GM19043 (cell line): Measurements from ENCODE around the gene NR4A3.

ENCODE experiments used
- ATAC-seq: cut with Tn5 transposase; IDR thresholded peaks from one replicate; pipeline ENCODE4 v1.9.1; 2021; ENCODE audit warnings: low read depth; ENCODE audit not compliant: unreplicated experiment

Gene NR4A3

DNA sequence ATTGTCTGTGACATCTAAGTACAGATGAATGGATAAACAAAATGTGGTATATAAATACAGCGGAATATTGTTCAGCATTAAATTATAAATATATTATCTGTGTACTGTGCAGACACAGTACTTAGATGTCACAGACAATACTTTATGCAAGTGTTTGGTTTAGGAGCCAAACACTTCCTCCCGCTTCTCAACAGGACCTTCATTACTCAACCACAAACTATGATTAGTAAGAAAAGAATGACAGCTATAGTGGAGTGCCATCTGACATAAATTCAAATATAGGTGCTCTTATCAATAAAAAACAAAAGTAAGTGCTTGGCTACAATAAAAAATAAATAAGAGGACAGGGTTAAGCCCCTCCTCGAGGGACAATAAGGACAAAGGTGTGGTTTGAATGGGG is 45.9 kb downstream of the NR4A3 start:
- peak; percentile 12 for ATAC-seq

DNA sequence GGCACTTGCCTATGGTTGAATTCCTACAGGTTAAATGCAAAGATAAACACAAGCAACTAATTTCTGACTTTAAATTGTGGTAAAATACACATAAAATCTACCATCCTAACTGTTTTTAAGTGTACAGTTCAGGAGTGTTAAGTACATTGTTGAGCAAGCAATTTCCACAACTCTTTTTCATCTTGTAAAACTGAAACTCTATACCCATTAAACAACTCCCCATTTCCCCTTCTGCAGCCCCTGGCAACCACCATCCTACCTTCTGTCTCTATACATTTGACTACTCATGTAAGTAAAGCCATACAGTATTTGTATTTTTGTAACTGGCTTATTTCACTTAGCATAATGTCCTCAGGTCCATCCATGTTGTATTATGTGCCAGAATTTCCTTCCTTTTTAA is 46.3 kb downstream of the NR4A3 start:
- peak; percentile 55 for ATAC-seq

DNA sequence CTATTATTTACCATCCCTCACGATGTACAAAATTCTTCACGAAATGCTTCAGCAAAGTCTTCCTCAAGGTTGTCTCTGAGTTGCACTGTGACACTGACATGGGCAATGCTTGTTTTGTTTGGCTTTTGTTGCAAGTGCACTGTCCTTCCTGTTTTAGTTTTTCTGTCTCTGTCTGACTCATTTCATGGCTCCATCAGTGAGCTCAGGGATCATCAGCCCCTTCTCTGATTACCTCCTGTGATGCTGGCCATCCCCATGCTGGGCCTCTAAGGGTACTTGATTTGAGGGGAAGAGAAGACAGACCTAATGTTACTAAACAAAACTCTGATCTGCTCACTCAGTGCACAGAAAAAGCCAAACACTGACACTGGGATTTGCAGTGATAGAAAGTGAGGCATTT is 47.2 kb downstream of the NR4A3 start:
- ATAC-seq: peak; percentile 78

DNA sequence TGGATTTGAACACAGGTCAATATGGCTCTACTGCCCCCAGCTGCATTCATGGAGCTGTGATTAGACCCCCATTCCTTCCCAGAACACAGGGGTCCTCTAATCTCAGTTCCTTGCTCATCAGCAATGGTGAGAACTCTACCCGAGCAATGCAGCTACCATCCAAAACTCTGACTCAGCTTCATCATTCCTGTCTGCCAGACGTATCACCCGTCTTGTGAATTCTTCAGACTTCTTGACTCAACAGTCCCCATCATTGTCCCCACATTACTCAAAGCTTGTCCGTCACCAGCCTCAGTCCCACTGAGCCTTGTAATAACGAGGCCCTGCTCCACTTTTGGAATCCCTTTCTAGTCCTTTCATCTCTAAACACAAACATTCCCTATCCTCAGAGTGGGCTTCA is 48.4 kb downstream of the NR4A3 start:
- no peak for ATAC-seq

DNA sequence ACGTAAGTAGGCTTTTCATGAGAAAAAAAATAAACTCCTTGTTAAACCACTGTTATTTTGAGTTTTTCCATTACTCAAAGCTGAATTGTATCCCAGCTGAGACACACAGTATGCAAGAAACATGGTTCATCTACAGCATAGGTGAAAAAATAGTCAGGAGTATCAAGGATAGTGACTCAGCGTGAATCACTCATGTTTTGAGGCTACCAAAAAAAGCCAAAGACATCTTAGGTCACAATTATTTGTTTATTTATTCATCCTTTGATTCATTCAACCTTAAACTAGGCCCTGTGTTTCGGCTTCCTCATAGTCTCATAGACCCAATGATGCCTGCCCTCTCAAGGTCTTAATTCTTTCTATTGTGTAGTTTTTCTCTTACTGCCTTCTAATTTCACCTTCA is 51.8 kb downstream of the NR4A3 start:
- no peak for ATAC-seq

DNA sequence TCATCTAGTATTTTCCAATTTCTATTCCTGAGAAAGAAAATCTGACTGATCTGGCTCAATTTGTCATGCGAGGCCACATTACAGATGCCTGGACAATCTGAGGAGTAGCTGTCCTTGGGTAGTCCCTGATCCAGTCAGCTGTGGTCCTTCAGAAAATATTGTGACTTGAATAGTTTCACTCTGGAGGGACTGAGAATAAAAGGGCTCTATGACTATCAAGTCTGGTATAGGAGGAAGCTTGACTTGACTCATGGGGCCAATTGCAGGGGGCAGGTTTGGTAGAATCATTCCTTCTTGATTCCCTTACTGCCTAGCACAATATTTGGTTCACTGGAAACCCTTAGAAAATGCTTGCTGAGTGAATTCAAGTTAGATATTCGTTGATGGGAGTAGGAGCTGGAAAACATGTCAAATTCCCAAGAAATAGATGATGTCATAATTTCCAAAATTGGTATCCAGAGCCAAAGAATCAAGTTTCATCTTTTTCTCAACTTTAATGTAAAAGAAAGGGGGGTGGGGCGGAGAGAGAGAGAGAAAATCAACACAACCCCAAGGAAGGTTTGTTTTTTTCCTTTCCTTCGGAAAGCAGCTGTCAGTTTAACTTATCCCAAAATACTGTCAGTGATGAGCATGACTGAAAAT is 52.4 kb downstream of the NR4A3 start:
- ATAC-seq: no peak

DNA sequence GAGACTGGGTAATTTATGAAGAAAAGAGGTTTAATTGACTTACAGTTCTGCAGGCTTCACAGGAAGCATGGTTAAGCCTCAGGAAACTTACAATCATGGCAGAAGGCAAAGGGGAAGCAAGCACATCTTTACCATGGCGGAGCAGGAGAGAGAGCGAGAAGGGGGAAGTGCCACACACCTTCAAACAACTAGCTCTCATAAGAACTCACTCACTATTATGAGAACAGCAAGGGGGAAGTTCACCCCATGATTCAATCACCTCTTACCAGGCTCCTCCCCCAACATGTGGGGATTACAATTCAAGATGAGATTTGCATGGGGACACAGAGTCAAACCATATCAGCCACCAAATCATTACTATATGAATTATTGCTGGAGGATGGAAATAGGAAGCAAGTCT is 54.5 kb downstream of the NR4A3 start:
- ATAC-seq: no peak

DNA sequence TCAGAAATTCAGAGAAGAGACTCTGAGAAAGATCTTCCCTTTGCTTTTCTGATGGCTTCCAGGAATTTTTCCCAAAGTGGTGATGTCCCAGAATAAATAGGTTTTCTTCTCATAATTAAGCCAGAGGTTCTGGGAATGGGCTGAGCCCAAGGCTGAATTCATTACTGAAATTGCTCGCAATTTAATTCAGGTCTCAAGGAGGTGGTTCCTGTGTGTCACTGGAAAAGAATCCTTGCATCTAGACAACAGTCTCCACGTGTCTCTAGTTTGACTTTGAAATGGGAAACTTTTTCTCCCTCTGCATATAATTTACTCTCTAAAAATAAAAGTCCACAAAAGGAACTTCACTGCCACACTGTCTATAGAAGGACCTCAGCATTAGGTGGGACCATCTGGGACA is 57.0 kb downstream of the NR4A3 start:
- ATAC-seq: no peak

DNA sequence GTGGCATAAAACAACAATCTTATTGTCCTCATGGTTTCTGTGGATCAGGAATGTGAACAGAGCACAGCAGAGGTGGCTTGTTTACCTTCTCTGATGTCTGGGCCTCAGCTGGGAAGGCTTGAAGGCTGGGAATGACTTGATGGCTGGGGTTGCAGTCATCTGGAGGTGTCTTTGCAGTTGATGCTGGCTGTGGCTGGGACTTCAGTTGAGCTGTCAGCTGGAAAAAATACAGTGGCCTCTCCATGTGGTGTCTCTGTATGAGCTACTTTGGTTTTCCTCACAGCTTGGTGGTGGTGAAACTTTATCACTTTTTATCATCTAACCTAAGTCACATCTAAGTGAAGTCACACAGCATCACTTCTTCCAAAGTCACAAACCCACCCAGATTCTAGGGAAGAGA is 60.1 kb downstream of the NR4A3 start:
- no peak for ATAC-seq

DNA sequence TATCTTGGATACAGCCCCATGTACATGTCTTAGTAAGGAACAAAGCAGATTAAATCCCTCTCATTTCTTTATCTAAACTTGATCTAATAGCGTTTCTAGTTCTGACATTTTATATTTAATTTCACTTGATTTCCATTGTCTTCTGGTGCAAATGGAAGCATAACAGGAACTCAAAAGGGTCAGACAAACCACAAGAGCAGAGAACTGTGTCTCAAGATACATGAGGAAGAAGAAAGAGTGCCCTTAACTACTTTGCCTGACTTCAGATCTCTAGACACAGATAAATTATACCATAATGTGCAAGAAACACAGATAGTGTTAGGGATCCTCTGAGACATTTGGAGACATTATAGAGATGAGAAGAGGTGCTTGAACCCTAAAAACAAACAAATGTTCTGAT is 64.1 kb downstream of the NR4A3 start:
- no peak for ATAC-seq

DNA sequence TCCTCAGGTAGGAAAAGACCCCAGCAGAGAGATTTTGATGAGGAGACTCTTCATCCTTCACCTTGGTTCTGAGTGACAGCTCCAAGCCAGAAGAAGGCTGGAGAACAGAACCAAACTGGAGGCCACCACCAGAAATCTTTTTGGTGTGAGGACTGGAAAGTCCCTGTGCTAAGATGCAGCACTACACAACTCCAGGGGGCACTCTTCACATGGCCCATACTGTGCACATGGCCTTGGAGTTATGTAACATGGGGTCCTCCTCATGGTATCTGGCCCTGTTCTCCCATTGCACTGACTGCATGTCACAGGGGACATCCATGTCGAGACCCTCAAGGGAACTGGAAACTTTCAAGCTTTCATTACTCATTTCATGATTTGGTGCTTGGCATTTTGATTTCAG is 67.4 kb downstream of the NR4A3 start:
- ATAC-seq: no peak

DNA sequence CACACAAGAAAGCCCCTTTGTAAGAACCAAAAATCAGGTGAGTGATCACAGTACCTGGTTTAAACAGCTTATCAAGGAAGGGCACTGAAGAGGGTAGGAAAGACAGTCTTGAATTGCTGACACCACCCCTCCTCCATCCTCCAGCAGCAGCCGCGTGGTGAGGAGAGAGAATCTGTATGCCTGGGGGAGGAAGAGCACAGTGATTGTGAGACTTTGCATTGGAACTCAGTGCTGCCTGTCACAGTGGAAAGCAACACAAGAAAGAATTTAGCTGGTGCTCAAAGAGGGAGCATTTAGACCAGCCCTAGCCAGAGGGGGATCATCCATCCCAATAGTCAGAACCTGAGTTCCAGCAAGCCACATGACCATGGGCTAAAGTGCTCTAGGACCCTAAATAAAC is 73.1 kb downstream of the NR4A3 start:
- no peak for ATAC-seq

DNA sequence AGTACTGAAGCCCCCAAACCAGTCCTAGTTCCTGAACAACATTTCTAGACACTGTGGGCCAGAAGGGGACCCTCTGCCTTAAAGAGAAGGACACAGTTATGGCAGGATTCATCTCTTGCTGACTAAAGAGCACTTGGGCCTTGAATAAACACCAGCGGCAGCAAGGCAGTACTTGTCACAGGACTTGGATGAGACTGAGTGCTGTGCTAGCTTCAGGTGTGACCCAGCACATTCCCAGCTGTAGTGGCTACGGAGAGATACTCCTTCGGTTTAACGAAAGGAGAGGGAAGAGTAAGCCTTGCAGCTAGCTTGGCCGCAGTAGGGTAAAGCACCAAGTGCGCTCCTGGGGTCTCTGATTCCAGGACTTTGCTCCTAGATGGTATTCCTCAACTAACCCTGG is 73.8 kb downstream of the NR4A3 start:
- no peak for ATAC-seq

DNA sequence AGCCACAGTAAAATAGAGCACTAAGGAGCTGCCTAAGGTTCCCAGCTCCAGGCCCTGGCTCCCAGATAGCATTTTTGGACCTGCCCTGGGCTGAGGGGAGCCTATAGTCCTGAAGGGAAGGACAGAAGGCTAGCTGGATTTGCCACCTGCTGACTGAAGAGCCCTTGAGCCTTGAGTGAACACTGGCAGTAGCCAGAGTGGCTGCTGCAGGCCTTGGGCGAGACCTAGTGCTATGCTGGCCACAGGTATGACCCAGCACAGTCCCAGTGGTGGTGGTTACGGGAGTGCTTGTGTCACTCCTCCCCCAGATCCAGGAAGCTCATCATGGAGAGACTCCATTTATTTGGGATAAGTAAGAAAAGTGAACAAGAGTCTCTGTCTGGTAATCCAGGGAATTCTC is 74.4 kb downstream of the NR4A3 start:
- ATAC-seq: no peak

DNA sequence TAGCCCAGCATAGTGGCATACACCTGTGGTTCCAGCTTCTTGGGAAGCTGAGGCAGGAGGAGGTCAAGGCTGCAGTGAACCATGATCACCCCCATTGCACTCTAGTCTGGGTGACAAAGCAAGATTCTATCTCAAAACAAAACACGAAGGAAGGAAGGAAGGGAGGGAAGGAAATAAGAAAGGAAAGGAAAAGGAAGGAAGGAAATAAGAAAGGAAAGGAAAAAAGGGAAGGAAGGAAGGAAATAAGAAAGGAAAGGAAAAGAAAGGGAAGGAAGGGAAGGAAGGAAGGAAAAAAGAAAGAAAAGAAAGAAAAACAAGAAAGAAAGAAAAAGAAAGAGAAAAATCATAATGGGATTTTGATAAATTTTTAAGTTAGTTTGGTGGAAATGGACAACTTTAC is 81.7 kb downstream of the NR4A3 start:
- no peak for ATAC-seq

DNA sequence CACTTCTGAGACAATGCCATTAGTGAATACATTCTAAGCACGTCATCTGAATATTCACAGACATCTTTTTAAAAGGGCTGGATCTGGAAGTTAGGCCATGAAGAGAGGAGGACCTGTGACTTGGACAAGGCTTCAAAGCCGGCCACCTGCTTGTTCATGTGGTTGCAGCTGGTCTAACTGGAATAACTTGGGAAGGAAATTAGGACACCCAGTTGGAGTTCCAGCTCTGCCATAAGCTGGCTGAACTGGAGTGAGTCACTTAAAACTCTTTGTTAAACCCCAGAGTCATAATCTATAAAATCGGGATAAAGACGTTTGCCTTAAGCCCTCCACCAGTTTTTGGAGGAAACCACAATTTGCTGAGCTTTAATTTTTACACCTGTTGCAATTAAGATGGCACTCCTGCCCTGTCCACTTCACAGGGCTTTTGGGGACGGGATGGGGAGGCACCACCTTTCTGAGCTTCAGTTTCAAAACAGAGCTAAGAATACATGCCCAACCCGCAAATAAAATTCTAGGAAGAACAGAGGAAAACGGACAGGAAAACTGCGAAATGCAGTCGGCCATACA is 84.2 kb downstream of the NR4A3 start:
- no peak for ATAC-seq

DNA sequence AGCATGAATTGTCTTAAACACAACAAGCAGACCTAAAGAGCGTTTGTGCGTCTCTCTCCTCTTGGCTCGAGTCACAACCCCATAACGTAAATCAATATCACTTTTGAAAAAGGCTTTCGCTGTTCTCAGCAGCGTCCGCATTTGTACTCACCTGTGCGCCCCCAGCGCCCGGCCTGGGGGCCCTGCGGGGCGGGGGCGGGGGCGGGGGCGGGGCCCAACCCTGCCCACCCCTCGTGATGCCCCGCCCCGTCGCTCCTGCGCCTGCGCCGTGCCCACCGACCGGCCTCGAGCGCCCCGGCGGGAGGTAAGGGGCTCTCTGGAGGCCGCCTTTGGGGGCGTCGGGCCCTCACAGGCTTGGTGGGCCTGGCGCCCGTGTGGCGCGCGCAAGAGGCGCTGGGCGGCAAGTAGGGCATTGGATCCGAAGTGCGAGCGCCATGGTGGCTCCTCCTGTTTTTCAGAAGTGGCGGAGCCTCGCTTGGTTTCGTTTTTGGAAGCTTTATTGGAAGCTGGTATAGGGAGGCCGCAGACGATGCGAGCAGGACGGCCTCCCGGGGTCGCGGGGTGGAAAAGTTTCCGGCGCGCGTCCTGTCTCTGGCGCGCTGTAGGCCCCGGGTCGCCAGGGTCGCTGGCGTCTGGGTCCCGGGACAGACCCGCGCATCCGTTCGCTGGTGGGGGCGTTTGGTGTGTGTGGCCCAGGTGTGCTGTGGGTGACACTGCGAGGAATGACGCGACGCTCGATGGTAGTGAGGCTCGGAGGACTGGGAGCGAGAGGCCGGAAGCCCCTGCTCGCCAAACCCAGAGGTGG is 84.9 kb downstream of the NR4A3 start, which contains the start of gene STX17:
Gene STX17 (plus strand): TSS at position 252 of the 805 bp plus-strand sequence. CDS start 8,586 bp downstream, outside the sequence.
- peak; percentile 87 for ATAC-seq

DNA sequence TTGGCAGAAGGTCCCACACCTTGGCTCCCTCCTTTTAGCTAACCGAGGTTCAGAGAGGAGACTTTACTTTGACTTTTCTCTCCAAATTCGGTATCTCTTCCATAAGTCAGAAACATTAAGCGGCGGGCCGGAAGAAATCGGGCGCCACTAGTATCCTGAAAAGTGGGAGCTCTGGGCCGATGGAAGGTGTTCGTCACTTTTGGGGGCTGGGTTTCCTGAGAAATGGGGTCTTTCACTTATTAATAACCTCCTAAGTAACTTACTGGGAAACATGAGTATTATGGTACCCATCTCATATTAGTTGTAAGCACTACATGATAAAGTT is 85.5 kb downstream of the NR4A3 start:
- no peak for ATAC-seq

DNA sequence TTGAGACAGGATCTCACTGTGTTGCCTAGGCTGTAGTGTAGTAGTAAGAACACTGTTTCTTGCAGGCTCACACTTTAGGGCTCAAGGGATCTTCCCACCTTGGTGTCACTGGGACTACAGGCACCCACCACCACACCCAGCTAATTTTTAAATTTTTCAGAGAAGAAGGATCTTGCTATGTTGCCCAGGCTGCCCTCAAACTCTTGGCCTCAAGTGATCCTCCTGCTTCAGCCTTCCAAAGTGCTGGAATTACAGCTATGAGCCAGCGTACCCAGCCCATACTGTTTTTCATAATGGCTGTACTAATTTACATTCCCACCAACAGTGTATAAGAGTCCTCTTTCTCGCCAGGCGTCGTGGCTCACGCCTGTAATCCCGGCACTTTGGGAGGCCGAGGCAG is 89.9 kb downstream of the NR4A3 start:
- no peak for ATAC-seq
